ENCODE data around the gene PRKAB1.

Gene PRKAB1

GRCh38 chr12:119692410-119692809 lies 24.5 kb downstream of the PRKAB1 start:
- no peaks in the 10 kb centered on the region for H3K9me3 ChIP-seq
- TF ChIP-seq, protein P1, sequence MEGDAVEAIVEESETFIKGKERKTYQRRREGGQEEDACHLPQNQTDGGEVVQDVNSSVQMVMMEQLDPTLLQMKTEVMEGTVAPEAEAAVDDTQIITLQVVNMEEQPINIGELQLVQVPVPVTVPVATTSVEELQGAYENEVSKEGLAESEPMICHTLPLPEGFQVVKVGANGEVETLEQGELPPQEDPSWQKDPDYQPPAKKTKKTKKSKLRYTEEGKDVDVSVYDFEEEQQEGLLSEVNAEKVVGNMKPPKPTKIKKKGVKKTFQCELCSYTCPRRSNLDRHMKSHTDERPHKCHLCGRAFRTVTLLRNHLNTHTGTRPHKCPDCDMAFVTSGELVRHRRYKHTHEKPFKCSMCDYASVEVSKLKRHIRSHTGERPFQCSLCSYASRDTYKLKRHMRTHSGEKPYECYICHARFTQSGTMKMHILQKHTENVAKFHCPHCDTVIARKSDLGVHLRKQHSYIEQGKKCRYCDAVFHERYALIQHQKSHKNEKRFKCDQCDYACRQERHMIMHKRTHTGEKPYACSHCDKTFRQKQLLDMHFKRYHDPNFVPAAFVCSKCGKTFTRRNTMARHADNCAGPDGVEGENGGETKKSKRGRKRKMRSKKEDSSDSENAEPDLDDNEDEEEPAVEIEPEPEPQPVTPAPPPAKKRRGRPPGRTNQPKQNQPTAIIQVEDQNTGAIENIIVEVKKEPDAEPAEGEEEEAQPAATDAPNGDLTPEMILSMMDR (IDR thresholded peaks at IDR 0.05) = no peak
- no peak overlapping the region for H3K4me3 ChIP-seq (ENCODE audit: low read depth in 1 of 2, low read length in 1 of 2)
- H3K36me3 ChIP-seq = peaks cover 44% of the 10 kb centered on the region
- H3K4me1 ChIP-seq (ENCODE audit: control insufficient read depth in 1 of 2, insufficient read depth in 1 of 2, low read depth in 1 of 2, low read length in 1 of 2) = no peaks in the 10 kb centered on the region
- H3K27ac ChIP-seq = no peak overlapping the region
- no peaks in the 10 kb centered on the region for H3K27me3 ChIP-seq

GRCh38 chr12:119692997-119693396 lies 25.1 kb downstream of the PRKAB1 start:
- Histone ChIP-seq H3K9me3 (no peaks in the 10 kb centered on the region), H3K27ac (no peak overlapping the region), H3K4me1 (ENCODE audit: control insufficient read depth in 1 of 2, insufficient read depth in 1 of 2, low read depth in 1 of 2, low read length in 1 of 2) (no peaks in the 10 kb centered on the region), H3K27me3 (no peaks in the 10 kb centered on the region), H3K36me3 (peaks cover 46% of the 10 kb centered on the region), H3K4me3 (ENCODE audit: low read depth in 1 of 2, low read length in 1 of 2) (no peak overlapping the region)
- TF ChIP-seq, protein P1 (IDR thresholded peaks at IDR 0.05) = no peak

DNA sequence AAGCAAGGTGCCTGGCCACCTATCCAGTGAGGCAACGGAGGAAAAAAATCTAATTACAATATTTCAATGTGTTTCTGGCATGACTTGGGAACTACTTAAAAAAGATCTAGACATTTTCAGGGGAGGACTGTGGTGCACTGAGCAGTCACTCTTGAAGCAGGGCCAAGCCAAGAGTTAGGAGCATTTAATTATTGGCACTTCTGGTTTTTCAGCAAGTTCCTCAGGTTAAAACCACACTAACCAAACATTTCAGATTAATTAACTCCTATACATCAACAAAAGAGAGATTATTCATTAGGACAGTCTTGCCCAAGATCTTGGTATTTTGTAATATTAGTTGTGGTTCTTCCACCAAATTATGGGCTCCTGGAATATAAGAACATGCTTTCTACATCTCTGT lies 25.6 kb downstream of the PRKAB1 start:
- peaks cover 44% of the 10 kb centered on the region for H3K36me3 ChIP-seq
- TF ChIP-seq, protein P1 (IDR thresholded peaks at IDR 0.05) = no peak
- no peak overlapping the region for H3K4me3 ChIP-seq (ENCODE audit: low read depth in 1 of 2, low read length in 1 of 2)
- H3K4me1 ChIP-seq (ENCODE audit: control insufficient read depth in 1 of 2, insufficient read depth in 1 of 2, low read depth in 1 of 2, low read length in 1 of 2) = no peaks in the 10 kb centered on the region
- H3K27ac ChIP-seq = no peak overlapping the region
- no peaks in the 10 kb centered on the region for H3K9me3 ChIP-seq
- H3K27me3 ChIP-seq = no peaks in the 10 kb centered on the region

- Histone ChIP-seq H3K4me1 (ENCODE audit: control insufficient read depth in 1 of 2, insufficient read depth in 1 of 2, low read depth in 1 of 2, low read length in 1 of 2) (no peaks in the 10 kb centered on the region), H3K27ac (no peak overlapping the region), H3K36me3 (peaks cover 42% of the 10 kb centered on the region), H3K27me3 (no peaks in the 10 kb centered on the region), H3K4me3 (ENCODE audit: low read depth in 1 of 2, low read length in 1 of 2) (no peak overlapping the region), H3K9me3 (no peaks in the 10 kb centered on the region)
- TF ChIP-seq, protein P1 (IDR thresholded peaks at IDR 0.05) = no peak
Measured at GRCh38 chr12:119694111-119694510, 26.2 kb downstream of the PRKAB1 start.

GRCh38 chr12:119695034-119695433 lies 27.1 kb downstream of the PRKAB1 start:
- H3K36me3 ChIP-seq = peaks cover 49% of the 10 kb centered on the region
- no peak overlapping the region for H3K27ac ChIP-seq
- no peak overlapping the region for H3K4me3 ChIP-seq (ENCODE audit: low read depth in 1 of 2, low read length in 1 of 2)
- H3K9me3 ChIP-seq = no peaks in the 10 kb centered on the region
- TF ChIP-seq, protein P1 (IDR thresholded peaks at IDR 0.05) = no peak
- no peaks in the 10 kb centered on the region for H3K4me1 ChIP-seq (ENCODE audit: control insufficient read depth in 1 of 2, insufficient read depth in 1 of 2, low read depth in 1 of 2, low read length in 1 of 2)
- no peaks in the 10 kb centered on the region for H3K27me3 ChIP-seq

GRCh38 chr12:119696943-119697342 lies 29.0 kb downstream of the PRKAB1 start:
- TF ChIP-seq, protein P1 (IDR thresholded peaks at IDR 0.05) = no peak
- no peaks in the 10 kb centered on the region for H3K4me1 ChIP-seq (ENCODE audit: control insufficient read depth in 1 of 2, insufficient read depth in 1 of 2, low read depth in 1 of 2, low read length in 1 of 2)
- no peaks in the 10 kb centered on the region for H3K9me3 ChIP-seq
- peaks cover 57% of the 10 kb centered on the region for H3K36me3 ChIP-seq
- no peaks in the 10 kb centered on the region for H3K27me3 ChIP-seq
- no peak overlapping the region for H3K4me3 ChIP-seq (ENCODE audit: low read depth in 1 of 2, low read length in 1 of 2)
- no peak overlapping the region for H3K27ac ChIP-seq

All from neutrophil (primary cell).